PC-3 (cell line): ENCODE results near the gene CLEC18C. TPM values are rescaled to one million over a fixed set of nuclear protein-coding genes. Genes with fewer than 3 reads are reported as not detected.
"Not testable (repeated sequence)": the region's sequence is repeated elsewhere in the genome, so short reads cannot be mapped to it uniquely, and the experiment has no call there.

Experiments used
- ATAC-seq: fragments of 200-7000 bp; cut with Tn5 transposase; 2 replicates; pipeline ENCODE4 v1.9.1; 2020; ENCODE audit warnings: mild to moderate bottlenecking, moderate library complexity
- BruUV-seq: library from RNA; stranded (reverse); fragments of 400-500 nt; replicated peaks from 2 replicates; lab custom pipeline; 2021; lab: Mats Ljungman, UMichigan
- CTCF ChIA-PET: fragments of 300-600 bp; sonication (Branson Sonifier 250); formaldehyde crosslinking; loops from one replicate; lab custom pipeline; 2022; ENCODE audit warnings: antibody characterized with exemption; lab: Charles Lee
- POLR2A ChIA-PET: fragments of 300-600 bp; sonication (Branson Sonifier 250); formaldehyde crosslinking; loops from one replicate; lab custom pipeline; 2022; ENCODE audit warnings: antibody characterized with exemption; ENCODE audit not compliant: unreplicated experiment; lab: Charles Lee
- DNase-seq: peaks from one replicate; pipeline ENCODE4 v3.0.0-alpha.2; 2015
- H2AFZ ChIP-seq: fragments of 300-600 bp; sonication (generic); 2 replicates; pipeline ENCODE4 v1.6.0; 2016; ENCODE audit warnings: antibody characterized with exemption, low read length
- H3F3A ChIP-seq: fragments of 300-600 bp; sonication (generic); one replicate; pipeline ENCODE4 v1.6.0; 2017; ENCODE audit warnings: antibody characterized with exemption, low read length, control low read depth, mild to moderate bottlenecking; ENCODE audit not compliant: unreplicated experiment
- H3K27ac ChIP-seq: fragments of 300-600 bp; sonication (generic); 2 replicates; pipeline ENCODE4 v1.5.1; 2016; ENCODE audit warnings: mild to moderate bottlenecking, low read length
- H3K27me3 ChIP-seq: fragments of 300-600 bp; sonication (generic); 2 replicates; pipeline ENCODE4 v1.6.1; 2016; ENCODE audit warnings: low read length, mixed read lengths
- H3K36me3 ChIP-seq: fragments of 300-600 bp; sonication (generic); 2 replicates; pipeline ENCODE4 v1.6.1; 2016; ENCODE audit warnings: low read depth, mixed run types, low read length, mixed read lengths
- H3K4me1 ChIP-seq: fragments of 300-600 bp; sonication (generic); 2 replicates; pipeline ENCODE4 v1.5.1; 2016; ENCODE audit warnings: low read length; ENCODE audit not compliant: insufficient read depth
- H3K4me2 ChIP-seq: fragments of 300-600 bp; sonication (generic); 2 replicates; pipeline ENCODE4 v1.6.0; 2016; ENCODE audit warnings: low read length
- H3K4me3 ChIP-seq: fragments of 300-600 bp; sonication (generic); 2 replicates; pipeline ENCODE4 v1.5.1; 2016; ENCODE audit warnings: mild to moderate bottlenecking, low read length, mixed read lengths
- H3K79me2 ChIP-seq: fragments of 300-600 bp; sonication (generic); 2 replicates; pipeline ENCODE4 v1.6.1; 2017; ENCODE audit warnings: low read length, mixed read lengths
- H3K9ac ChIP-seq: fragments of 300-600 bp; sonication (generic); 2 replicates; pipeline ENCODE4 v1.6.0; 2016; ENCODE audit warnings: mild to moderate bottlenecking, low read length
- H3K9me2 ChIP-seq: fragments of 300-600 bp; sonication (generic); replicated peaks from 2 replicates; pipeline ENCODE4 v1.6.1; 2016; ENCODE audit warnings: mixed run types, low read length, mixed read lengths
- H3K9me3 ChIP-seq: fragments of 300-600 bp; sonication (generic); 2 replicates; pipeline ENCODE4 v1.6.1; 2016; ENCODE audit warnings: low read length, mixed read lengths
- H4K20me1 ChIP-seq: fragments of 300-600 bp; sonication (generic); 2 replicates; pipeline ENCODE4 v1.6.1; 2016; ENCODE audit warnings: low read length, mixed read lengths
- intact Hi-C: fragments of 100-400 bp; cut with micrococcal nuclease; formaldehyde crosslinking; loops from 2 replicates; pipeline ENCODE4 v1.9.0; 2023
- total RNA-seq: library from RNA; depleted of rRNA; stranded (reverse); fragments of >200 nt; gene quantifications from 2 replicates; pipeline ENCODE4 v1.2.3, GENCODE V29; 2014

CLEC18C gene
- total RNA-seq, 1 experiment from 2014 or later, result 0.18 TPM

DNA sequence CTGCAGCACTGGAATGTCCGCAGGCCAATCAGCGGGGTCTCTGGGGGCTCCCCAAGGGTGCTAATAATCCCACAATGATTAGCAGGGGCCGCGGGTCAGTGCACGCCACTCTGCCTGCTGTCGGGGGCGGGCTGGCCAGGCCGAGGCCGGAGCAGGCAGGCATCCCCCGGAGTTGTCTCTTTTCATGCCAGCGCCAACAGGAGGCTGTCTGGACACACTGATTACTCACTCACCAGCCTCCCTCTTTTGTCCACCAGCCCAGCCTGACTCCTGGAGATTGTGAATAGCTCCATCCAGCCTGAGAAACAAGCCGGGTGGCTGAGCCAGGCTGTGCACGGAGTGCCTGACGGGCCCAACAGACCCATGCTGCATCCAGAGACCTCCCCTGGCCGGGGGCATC is 329 bp downstream of the CLEC18C start:
- H3K4me2 ChIP-seq, H3K36me3 ChIP-seq, H3K9me2 ChIP-seq, intact Hi-C loops, H3K9me3 ChIP-seq, DNase-seq, H3F3A ChIP-seq, CTCF ChIA-PET, H3K27ac ChIP-seq, BruUV-seq, H4K20me1 ChIP-seq, H3K9ac ChIP-seq, H2AFZ ChIP-seq, H3K4me3 ChIP-seq, H3K4me1 ChIP-seq, POLR2A ChIA-PET, H3K79me2 ChIP-seq, H3K27me3 ChIP-seq: not testable (repeated sequence)
- peak; percentile 71 for ATAC-seq

DNA sequence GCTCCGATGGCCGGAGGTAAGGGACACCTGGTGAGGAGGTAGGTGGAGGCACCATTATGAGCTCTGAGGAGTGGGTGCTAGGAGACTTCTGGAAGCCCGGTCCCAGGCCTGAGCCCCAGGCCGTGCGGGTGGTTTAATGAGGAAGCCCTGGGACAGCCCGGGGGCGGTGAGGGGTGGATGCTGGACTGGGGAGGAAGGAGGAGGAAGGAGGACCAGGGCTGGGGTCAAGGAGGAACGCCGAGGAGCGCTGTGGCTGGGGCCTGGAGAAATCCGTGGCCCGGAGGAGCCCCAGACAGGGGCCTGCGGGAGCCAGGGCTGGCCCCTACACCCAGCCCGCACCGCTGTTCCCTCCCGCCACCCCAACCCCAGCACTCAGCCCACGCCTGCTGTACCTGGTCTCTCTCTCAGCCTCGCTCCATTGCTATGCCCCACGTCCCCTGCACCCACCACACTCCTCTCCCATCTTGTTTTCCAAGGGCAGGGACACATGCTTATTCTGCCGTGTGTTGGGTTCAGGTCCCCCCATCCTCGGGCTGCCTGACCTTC is 873 bp downstream of the CLEC18C start:
- H3K9me2 ChIP-seq, H3K4me1 ChIP-seq, H4K20me1 ChIP-seq, H3K79me2 ChIP-seq, CTCF ChIA-PET, H3K27ac ChIP-seq, H3K9ac ChIP-seq, H3K36me3 ChIP-seq, H3F3A ChIP-seq, H3K4me2 ChIP-seq, H3K9me3 ChIP-seq, H3K4me3 ChIP-seq, intact Hi-C loops, POLR2A ChIA-PET, H2AFZ ChIP-seq, DNase-seq, H3K27me3 ChIP-seq, ATAC-seq, BruUV-seq: not testable (repeated sequence)

DNA sequence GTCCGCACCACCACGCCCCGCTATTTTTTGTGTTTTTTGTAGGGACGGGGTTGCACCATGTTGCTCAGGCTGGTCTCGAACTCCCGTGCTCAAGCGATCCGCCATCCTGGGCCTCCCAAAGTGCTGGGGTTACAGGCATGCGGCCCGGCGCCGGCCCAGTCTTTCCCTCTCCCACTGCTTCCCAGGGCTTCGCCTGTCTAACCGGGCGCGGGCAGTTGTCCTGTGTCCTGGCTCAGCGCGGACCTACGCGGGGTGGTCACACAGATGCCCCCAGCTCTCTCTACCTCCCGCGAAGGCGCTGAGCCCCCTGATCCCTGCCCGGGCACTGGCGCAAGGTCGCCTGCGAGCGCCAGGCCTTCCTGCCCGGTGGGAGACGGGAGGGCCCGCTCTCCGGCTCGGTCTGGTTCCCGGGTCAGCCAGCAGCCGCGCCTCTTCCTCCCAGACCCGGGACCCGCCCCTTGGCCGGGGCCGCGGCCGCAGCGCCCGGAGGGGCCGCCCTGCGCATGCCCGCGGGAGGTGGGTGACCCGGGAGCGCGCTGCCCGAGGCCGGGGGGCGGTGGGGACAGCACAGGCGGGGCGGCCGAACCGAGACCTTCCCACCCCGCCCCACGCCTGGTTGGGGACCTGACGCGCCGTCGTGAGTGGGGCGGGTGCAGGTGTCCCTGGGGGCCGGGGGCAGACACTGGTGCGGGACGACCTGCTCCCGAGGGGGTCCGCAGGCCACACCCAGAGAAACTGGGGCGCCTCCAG is 14.4 kb downstream of the CLEC18C start:
- H3K27me3 ChIP-seq, BruUV-seq, H3K4me1 ChIP-seq, H3K9me2 ChIP-seq, H2AFZ ChIP-seq, POLR2A ChIA-PET, H4K20me1 ChIP-seq, H3K9ac ChIP-seq, H3K4me2 ChIP-seq, H3K27ac ChIP-seq, H3K9me3 ChIP-seq, intact Hi-C loops, H3F3A ChIP-seq, H3K36me3 ChIP-seq, H3K4me3 ChIP-seq, DNase-seq, H3K79me2 ChIP-seq, CTCF ChIA-PET: not testable (repeated sequence)
- ATAC-seq, result peak; percentile 62

DNA sequence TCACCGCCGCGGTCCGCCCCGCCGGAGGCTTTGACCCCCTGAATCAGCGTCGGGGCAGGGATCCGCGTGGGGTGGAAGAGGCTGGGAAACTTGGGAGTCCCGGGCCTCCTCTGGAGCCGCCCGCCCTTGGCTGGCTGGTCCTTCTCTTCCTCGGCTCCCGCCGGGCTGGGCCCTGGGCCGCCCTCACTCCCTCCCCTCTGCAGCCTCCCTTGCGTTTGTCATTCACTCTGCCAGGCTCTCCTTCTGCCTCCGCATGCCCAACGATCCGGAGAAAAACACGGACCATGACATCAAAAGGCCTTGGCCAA is 15.0 kb downstream of the CLEC18C start:
- H3K9me2 ChIP-seq, H3K36me3 ChIP-seq, H2AFZ ChIP-seq, H3K27me3 ChIP-seq, H3K9ac ChIP-seq, H3K9me3 ChIP-seq, BruUV-seq, H3F3A ChIP-seq, POLR2A ChIA-PET, DNase-seq, intact Hi-C loops, H3K4me3 ChIP-seq, H4K20me1 ChIP-seq, H3K79me2 ChIP-seq, H3K4me2 ChIP-seq, H3K27ac ChIP-seq, H3K4me1 ChIP-seq, CTCF ChIA-PET: not testable (repeated sequence)
- ATAC-seq, result peak; percentile 61

- H3K9me3 ChIP-seq, H3K36me3 ChIP-seq, ATAC-seq, H3F3A ChIP-seq, H4K20me1 ChIP-seq, CTCF ChIA-PET, H3K4me3 ChIP-seq, H3K27ac ChIP-seq, BruUV-seq, POLR2A ChIA-PET, DNase-seq, intact Hi-C loops, H3K9me2 ChIP-seq, H3K4me2 ChIP-seq, H2AFZ ChIP-seq, H3K27me3 ChIP-seq, H3K4me1 ChIP-seq, H3K9ac ChIP-seq, H3K79me2 ChIP-seq: not testable (repeated sequence)
Observed at GRCh38 chr16:70190574-70190973, 17.0 kb downstream of the CLEC18C start.

GRCh38 chr16:70196683-70197300 is 23.2 kb downstream of the CLEC18C start:
- H3K9ac ChIP-seq, H3K4me2 ChIP-seq, POLR2A ChIA-PET, H2AFZ ChIP-seq, CTCF ChIA-PET, ATAC-seq, H3K9me2 ChIP-seq, H3K36me3 ChIP-seq, H3K4me3 ChIP-seq, H3K4me1 ChIP-seq, intact Hi-C loops, H3K79me2 ChIP-seq, H3K27me3 ChIP-seq, H3K9me3 ChIP-seq, H4K20me1 ChIP-seq, DNase-seq, H3K27ac ChIP-seq, H3F3A ChIP-seq, BruUV-seq: not testable (repeated sequence)
